Immature natural killer cell (primary cell): ENCODE results near the gene CD276. TPM values are rescaled to one million over a fixed set of nuclear protein-coding genes. Genes with fewer than 3 reads are reported as not detected.

Experiments
- DNase-seq, 3 donors: peaks; one replicate each; pipeline ENCODE4 v3.0.0; 2022; ENCODE audit warnings: mixed read lengths in 1 of 3
- H3K27ac Mint-ChIP-seq, 6 donors: one replicate each; pipeline ENCODE4 v1.8.0; 2020; ENCODE audit warnings: mixed read lengths in 6 of 6, mild to moderate bottlenecking in 5 of 6, inconsistent platforms in 4 of 6, moderate library complexity in 3 of 6
- H3K27me3 Mint-ChIP-seq, 3 donors: one replicate each; pipeline ENCODE4 v1.8.0; 2020 to 2021; ENCODE audit warnings: low read depth in 3 of 3, mild to moderate bottlenecking in 3 of 3, mixed read lengths in 3 of 3, moderate library complexity in 3 of 3, inconsistent platforms in 1 of 3
- H3K36me3 Mint-ChIP-seq, 3 donors: one replicate each; pipeline ENCODE4 v1.8.0; 2020; ENCODE audit warnings: mixed read lengths in 3 of 3, inconsistent platforms in 2 of 3, mild to moderate bottlenecking in 2 of 3
- H3K4me1 Mint-ChIP-seq, 2 donors: one replicate each; pipeline ENCODE4 v1.8.0; 2020; ENCODE audit warnings: inconsistent platforms in 2 of 2, mild to moderate bottlenecking in 2 of 2, mixed read lengths in 2 of 2, moderate library complexity in 1 of 2
- H3K4me3 Mint-ChIP-seq, 5 donors: one replicate each; pipeline ENCODE4 v1.8.0; 2020; ENCODE audit warnings: mild to moderate bottlenecking in 5 of 5, mixed read lengths in 5 of 5, inconsistent platforms in 3 of 5, moderate library complexity in 3 of 5
- H3K9me3 Mint-ChIP-seq, 6 donors: one replicate each; pipeline ENCODE4 v1.8.0; 2020; ENCODE audit warnings: mild to moderate bottlenecking in 6 of 6, mixed read lengths in 6 of 6, inconsistent platforms in 4 of 6, moderate library complexity in 3 of 6
- polyA plus RNA-seq, 3 donors: library from polyadenylated mRNA; unstranded; fragments of 300-500 nt; fragmentation: Illumina TruSeq; gene quantifications; one replicate each; pipeline ENCODE4 v1.2.3, GENCODE V29; 2021

The CD276 gene
- polyA plus RNA-seq, 3 donors from 2014 or later, result not detected

DNA sequence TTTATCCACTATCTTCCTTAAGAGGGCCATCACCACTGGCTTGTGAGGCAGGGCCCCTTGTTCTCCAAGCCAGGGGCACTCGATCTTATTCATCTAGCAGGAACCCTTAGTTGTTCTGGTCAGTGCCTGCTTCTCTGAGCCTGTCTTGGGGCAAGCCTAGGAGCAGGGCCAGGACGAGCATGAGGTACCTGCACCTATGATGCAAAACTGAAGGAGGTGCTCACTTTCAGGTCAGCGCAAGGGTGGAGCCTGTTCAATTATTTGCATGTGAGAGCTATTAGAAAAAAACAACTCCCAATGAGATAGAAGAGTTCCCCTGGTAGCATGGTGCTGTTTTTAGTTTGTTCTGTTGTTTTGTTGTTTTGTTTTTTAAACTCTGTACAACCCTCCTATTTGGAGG lies 5.0 kb upstream of the CD276 start:
- H3K36me3 Mint-ChIP-seq, result peaks cover 0 to 4% (median 0%) of the 10 kb centered on the region in 3 donors

DNA sequence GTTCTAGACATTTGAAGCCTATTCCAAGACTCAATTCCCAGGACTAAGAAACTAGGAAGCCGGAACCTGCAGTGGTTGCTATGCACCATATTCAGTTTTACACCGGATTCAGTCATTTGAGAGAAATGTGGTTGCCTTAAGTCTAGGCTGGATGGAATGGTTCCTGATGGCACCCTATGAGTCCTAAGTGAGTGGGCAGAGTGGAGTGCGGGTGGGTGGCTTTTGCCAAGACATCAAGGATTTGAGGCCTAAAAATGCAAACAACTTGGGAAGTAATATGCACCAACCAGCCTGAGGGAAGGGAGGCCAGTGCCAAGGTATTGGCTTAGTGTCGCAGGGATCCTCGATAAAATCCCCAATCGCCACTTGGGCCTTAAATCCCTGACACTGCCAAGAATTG lies 4.2 kb upstream of the CD276 start:
- Mint-ChIP-seq H3K9me3 (no peaks in the 10 kb centered on the region), H3K4me1 (peaks cover 0 to 7% of the 10 kb centered on the region in 2 donors), H3K27me3 (peaks cover 3 to 6% (median 4%) of the 10 kb centered on the region in 3 donors), H3K4me3 (no peak overlapping the region), H3K36me3 (peaks cover 0 to 4% (median 0%) of the 10 kb centered on the region in 3 donors), H3K27ac (no peak overlapping the region)
- DNase-seq, result no peak

More for the DNA sequence above, 5.0 kb upstream of the CD276 start:
- no peak overlapping the region for H3K4me3 Mint-ChIP-seq
- DNase-seq, result no peak
- peaks cover 0 to 4% of the 10 kb centered on the region in 2 donors for H3K4me1 Mint-ChIP-seq
- peaks cover 3 to 6% (median 4%) of the 10 kb centered on the region in 3 donors for H3K27me3 Mint-ChIP-seq
- H3K9me3 Mint-ChIP-seq, result no peaks in the 10 kb centered on the region
- no peak overlapping the region for H3K27ac Mint-ChIP-seq

DNA sequence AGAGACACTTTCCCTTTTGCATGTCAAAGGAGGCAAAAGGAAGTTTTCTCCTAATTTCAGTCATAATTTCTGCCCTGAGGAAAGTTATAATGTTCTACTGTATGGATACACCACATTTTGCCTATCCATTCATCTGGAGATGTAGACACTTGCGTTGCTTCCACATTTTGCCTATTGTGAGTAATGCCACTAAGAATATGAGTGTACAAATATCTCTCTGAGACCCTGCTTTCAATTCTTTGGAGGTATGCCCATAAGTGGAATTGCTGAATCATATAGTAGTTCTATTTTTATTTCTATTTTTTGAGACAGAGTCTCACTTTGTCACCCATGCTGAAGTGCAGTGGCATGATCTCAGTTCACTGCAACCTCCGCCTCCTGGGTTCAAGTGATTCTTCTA lies 3.6 kb upstream of the CD276 start:
- peaks cover 5 to 12% of the 10 kb centered on the region in 2 donors for H3K4me1 Mint-ChIP-seq
- DNase-seq, result no peak
- H3K27me3 Mint-ChIP-seq, result peaks cover 4 to 11% (median 6%) of the 10 kb centered on the region in 3 donors
- H3K4me3 Mint-ChIP-seq, result no peak overlapping the region
- H3K36me3 Mint-ChIP-seq, result peaks cover 0 to 4% (median 0%) of the 10 kb centered on the region in 3 donors
- H3K27ac Mint-ChIP-seq, result no peak overlapping the region
- H3K9me3 Mint-ChIP-seq, result no peaks in the 10 kb centered on the region

DNA sequence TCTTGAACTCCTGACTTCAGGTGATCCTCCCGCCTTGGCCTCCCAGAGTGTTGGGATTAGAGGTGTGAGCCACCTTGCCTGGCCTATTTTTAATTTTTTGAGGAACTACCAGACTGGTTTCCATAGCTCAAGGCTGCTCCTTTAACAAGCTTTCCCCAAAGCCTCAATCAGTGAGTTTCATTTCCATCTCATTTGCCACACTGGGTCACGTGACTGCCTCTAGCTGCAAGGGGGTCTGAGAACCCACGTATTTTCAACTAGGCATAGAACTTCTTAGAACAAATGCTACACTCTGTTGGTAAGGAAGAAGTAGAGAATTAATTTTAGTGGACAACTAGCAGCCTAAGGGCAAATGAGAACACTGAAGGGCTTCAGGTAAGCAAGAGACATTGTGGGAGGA lies 3.1 kb upstream of the CD276 start:
- Mint-ChIP-seq H3K27me3 (peaks cover 7 to 15% (median 10%) of the 10 kb centered on the region in 3 donors), H3K27ac (no peak overlapping the region), H3K36me3 (peaks cover 0 to 4% (median 0%) of the 10 kb centered on the region in 3 donors), H3K4me1 (peaks cover 7 to 12% of the 10 kb centered on the region in 2 donors), H3K9me3 (no peaks in the 10 kb centered on the region), H3K4me3 (no peak overlapping the region)
- no peak for DNase-seq

DNA sequence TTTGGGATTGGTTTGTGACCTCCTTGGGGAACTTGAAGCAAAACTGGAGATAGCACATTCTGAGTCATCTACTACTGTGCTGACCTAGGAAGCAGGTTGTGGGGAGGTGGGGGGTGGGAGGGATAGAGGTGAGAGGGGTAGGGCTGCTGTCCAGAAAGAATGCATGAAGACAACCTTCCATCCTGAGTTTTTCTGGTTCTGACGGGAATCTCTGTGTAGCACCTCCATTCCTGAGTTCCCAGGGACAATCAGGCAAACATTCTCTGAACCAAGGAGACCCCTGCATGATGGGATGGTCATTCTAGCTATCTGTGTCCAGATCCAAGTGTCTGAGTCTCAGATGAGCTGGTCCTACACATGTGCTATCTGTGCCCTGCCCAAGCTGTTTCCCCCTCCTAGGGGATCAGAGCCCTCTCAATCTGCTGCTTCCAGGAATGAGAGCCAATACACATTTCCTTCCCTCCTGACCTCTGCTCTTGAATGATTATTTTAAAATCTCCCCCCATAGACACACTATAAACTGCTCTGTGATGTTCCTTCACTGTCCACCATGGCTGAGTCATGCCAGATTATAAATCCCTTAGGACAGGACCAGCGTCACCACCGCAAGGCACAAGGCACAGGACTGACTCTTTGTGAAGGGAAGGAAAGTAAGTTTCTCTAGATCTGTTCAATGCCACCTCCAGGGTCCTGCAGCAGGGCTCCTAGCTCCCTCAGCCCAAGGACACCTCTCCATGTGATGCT lies 2.2 kb upstream of the CD276 start:
- no peaks in the 10 kb centered on the region for H3K9me3 Mint-ChIP-seq
- H3K4me3 Mint-ChIP-seq, result no peak overlapping the region
- no peak for DNase-seq
- peaks cover 0 to 4% (median 0%) of the 10 kb centered on the region in 3 donors for H3K36me3 Mint-ChIP-seq
- peaks cover 7 to 24% (median 13%) of the 10 kb centered on the region in 3 donors for H3K27me3 Mint-ChIP-seq
- H3K4me1 Mint-ChIP-seq, result peaks cover 7 to 12% of the 10 kb centered on the region in 2 donors
- no peak overlapping the region for H3K27ac Mint-ChIP-seq

DNA sequence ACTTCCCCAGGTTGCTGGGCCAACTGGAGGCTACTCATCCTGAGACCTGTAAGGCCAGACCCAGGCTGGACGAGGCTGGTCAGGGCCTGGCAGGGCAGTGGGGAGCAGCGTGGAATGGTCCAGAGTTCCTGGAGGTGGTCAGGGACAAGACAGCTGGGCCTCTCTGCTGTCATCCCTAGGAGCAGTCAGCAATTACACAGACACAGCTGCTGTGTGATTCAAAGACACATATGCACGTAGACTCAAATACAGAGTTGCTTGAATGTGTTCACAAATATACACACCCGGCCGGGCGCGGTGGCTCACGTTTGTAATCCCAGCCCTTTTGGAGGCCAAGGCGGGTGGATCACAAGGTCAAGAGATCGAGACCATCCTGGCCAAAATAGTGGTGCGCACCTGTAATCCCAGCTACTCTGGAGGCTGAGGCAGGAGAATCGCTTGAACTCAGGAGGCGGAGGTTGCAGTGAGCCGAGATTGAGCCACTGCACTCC lies 1.5 kb upstream of the CD276 start:
- Mint-ChIP-seq H3K4me3 (peak overlapping the region in 1 of 5 donors; percentile 22), H3K27ac (no peak overlapping the region)

DNA sequence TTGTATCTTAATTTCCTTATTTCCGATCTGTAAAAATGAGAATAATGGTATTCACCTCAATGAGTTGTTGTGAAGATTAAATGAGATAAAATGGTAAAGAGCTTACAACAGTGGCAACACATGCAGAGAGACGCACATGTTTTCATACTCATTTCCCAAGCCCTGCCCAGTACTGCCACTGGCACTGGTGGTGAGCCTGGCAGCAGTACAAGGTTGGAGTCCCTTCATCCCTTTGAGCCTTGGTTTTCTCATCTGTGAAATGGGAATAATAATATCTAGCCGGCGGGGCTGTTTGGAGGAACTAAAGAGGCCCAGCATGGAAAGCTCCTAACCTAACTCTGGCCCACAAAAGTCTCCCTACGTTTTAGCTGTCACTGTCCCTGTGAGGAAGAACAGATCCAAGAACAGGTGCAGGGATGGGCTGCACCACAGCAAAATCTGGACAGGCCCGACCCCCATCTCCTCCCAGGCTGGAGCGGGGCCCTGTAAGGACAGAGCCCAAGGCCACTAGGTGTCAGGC lies 866 bp upstream of the CD276 start:
- DNase-seq, result no peak
- H3K27ac Mint-ChIP-seq, result no peak overlapping the region
- peaks cover 7 to 12% of the 10 kb centered on the region in 2 donors for H3K4me1 Mint-ChIP-seq
- H3K27me3 Mint-ChIP-seq, result peaks cover 6 to 29% (median 13%) of the 10 kb centered on the region in 3 donors
- H3K9me3 Mint-ChIP-seq, result no peaks in the 10 kb centered on the region
- peaks cover 0 to 4% (median 0%) of the 10 kb centered on the region in 3 donors for H3K36me3 Mint-ChIP-seq
- H3K4me3 Mint-ChIP-seq, result peak overlapping the region in 3 of 5 donors; percentile 22 to 66 (median 55)

More for the DNA sequence above, 1.5 kb upstream of the CD276 start:
- Mint-ChIP-seq H3K9me3 (no peaks in the 10 kb centered on the region), H3K27me3 (peaks cover 6 to 25% (median 14%) of the 10 kb centered on the region in 3 donors), H3K4me1 (peaks cover 7 to 12% of the 10 kb centered on the region in 2 donors), H3K36me3 (peaks cover 0 to 4% (median 0%) of the 10 kb centered on the region in 3 donors)
- DNase-seq, result no peak

DNA sequence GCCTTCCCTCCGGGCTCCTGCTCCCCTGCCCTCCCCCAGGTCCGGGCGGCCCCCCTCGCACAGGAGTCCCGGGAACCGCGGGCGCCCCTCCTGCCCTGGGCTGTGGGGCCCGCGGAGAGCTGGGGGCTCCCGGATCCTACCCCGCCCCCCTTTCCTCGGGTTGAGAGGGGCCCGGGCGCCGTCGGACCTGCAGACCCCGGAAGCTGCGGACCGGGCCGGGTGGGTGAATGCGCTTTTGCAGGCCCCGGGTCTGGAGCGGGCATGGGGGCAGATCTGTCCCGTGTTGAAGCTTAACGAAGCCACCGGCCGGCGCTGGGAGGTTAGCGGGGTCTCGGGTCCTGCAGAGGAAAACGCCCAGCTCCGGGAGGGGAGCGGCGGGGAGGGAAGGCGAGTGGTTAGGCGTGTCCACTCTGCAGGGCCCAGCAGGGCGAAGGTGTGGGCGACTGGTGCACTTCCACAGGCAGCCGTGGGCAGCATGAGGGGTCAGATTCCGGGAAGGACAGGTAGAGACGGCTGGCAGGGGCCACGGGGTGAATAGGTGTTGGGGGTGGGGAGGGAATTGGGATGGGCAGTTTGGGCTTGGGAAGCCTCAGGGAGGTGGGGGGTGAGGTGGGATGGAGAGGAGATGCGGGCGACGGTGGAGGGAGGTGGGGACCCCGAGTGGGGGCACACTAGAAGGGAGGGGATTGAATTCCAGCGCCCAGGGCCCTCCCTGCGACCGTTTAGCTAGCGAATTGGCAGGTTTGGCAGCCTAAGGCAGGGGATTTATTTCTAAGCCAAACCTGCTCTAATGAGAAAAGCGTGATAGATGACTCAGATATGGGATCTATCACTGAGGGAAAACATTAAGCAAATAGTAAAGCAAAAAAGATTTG lies 635 bp downstream of the CD276 start:
- no peak for DNase-seq
- H3K4me3 Mint-ChIP-seq, result peak overlapping the region in 4 of 5 donors; percentile 26 to 63 (median 34)
- no peak overlapping the region for H3K27ac Mint-ChIP-seq
- H3K9me3 Mint-ChIP-seq, result no peaks in the 10 kb centered on the region
- H3K27me3 Mint-ChIP-seq, result peaks cover 9 to 33% (median 11%) of the 10 kb centered on the region in 3 donors
- peaks cover 7 to 12% of the 10 kb centered on the region in 2 donors for H3K4me1 Mint-ChIP-seq
- H3K36me3 Mint-ChIP-seq, result peaks cover 0 to 4% (median 0%) of the 10 kb centered on the region in 3 donors

DNA sequence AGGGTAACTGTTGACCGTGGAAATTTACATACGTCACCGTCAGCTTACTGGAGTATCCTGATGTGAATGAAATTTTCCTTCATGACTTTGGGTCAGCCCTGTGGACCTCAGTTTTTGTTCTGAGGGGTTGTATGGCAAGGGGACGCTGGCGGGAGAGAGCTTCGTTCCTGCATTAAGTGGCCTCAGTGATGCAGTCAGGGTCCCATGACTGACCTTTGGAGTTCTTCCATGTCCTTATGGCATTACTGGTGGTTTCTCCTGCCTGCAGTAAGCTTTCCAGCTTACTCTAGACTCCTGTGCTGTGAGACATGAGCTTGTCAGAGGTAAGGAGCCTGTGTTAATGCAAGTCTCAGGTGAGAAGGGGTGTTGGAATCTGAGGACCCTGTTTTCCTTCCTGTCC lies 1.8 kb downstream of the CD276 start:
- H3K4me3 Mint-ChIP-seq, result peak overlapping the region in 4 of 5 donors; percentile 7 to 61 (median 26)
- H3K4me1 Mint-ChIP-seq, result peaks cover 7 to 12% of the 10 kb centered on the region in 2 donors
- H3K9me3 Mint-ChIP-seq, result no peaks in the 10 kb centered on the region
- H3K27ac Mint-ChIP-seq, result no peak overlapping the region
- no peak for DNase-seq
- H3K27me3 Mint-ChIP-seq, result peaks cover 9 to 31% (median 11%) of the 10 kb centered on the region in 3 donors
- H3K36me3 Mint-ChIP-seq, result peaks cover 0 to 4% (median 0%) of the 10 kb centered on the region in 3 donors

DNA sequence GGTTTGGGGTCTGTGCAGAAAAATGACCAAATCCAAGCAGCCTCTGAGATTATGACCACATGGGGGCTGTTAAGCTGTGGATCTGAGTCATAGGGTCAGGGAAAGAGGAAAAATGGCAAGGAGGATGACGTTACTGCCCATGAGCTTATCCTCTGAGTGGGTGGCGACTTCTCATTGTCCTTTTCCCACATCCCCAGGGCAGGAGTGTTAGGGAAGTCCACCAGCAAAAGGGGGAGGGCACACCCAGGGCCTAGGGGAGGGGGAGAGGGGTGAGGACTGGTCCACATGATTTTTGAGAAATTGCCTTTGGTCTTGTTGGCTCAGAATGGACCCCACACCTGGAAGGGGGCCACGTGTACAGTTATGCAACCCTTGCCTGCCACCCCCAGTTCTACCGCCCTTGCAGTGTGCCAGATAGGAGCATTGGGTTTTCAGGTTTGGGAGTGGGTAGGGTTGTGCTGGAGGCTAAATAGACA lies 2.6 kb downstream of the CD276 start:
- Mint-ChIP-seq H3K27me3 (peaks cover 7 to 31% (median 11%) of the 10 kb centered on the region in 3 donors), H3K4me1 (peaks cover 7 to 12% of the 10 kb centered on the region in 2 donors), H3K36me3 (peaks cover 0 to 4% (median 0%) of the 10 kb centered on the region in 3 donors), H3K4me3 (no peak overlapping the region), H3K9me3 (no peaks in the 10 kb centered on the region), H3K27ac (no peak overlapping the region)
- DNase-seq, result no peak

DNA sequence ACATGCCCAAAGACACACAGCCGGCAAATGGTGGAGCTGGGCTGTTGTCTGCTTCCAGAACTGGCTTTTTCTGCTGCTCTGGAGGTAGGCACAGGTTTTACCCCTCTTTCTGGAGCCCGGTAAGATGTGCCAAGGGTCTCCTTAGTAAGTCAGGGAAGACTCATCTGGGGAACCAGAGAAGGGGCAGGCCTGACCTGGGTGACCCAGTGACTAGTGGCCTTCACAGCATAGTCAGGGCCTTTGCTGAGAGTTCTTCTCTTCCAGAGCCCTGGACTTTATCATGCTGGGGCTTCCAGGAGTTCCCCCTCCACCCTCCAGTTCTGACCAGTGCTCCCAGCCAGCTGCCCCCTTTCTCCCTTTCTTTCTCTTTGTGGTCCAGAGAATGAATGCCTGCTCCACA lies 3.2 kb downstream of the CD276 start:
- Mint-ChIP-seq H3K4me3 (no peak overlapping the region), H3K4me1 (peaks cover 7 to 12% of the 10 kb centered on the region in 2 donors), H3K27me3 (peaks cover 7 to 31% (median 11%) of the 10 kb centered on the region in 3 donors), H3K27ac (no peak overlapping the region), H3K9me3 (no peaks in the 10 kb centered on the region), H3K36me3 (peaks cover 0 to 4% (median 0%) of the 10 kb centered on the region in 3 donors)
- no peak for DNase-seq

DNA sequence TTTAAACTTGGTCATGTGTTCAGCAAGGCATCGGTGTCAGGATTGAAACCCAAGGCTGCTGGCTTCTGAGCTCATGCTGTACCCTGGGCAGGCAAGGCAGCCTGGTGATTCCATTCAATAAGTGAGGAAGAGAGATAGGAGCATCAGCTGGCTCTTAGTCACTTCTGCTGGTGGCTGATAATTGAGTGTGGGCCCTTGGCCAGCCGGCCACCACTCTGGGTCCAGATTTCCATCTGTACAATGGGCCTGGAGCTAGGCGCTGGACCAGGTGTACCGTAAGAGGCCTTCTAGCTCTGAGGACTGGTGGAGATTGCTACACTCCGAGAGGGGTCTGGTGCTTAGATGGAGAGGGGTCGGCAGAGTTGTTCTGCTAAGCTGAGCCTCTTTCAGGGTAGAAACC lies 4.3 kb downstream of the CD276 start:
- H3K27me3 Mint-ChIP-seq, result peaks cover 7 to 31% (median 11%) of the 10 kb centered on the region in 3 donors
- no peaks in the 10 kb centered on the region for H3K9me3 Mint-ChIP-seq
- no peak for DNase-seq
- peaks cover 7 to 10% of the 10 kb centered on the region in 2 donors for H3K4me1 Mint-ChIP-seq
- H3K4me3 Mint-ChIP-seq, result no peak overlapping the region
- no peaks in the 10 kb centered on the region for H3K36me3 Mint-ChIP-seq
- H3K27ac Mint-ChIP-seq, result no peak overlapping the region

DNA sequence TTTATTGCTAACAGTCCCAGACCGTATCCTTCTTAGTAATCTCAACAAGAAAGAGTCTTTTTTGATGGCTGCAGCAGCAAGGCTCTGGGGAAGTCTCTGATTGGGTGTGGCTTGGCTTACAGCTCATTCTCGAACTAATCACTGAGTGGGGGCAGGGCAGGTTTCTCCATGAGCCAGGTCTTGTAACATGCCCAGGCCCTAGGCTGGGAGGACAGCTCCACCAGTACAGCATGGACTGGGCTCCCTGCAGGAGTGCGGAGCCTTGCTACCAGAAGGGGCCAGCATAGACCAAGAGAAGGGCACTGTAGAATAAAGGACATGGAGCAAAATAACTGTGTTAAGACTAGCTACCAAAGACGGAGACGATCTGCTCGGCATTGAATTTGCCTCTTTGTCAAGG lies 7.2 kb downstream of the CD276 start:
- Mint-ChIP-seq H3K27me3 (peaks cover 5 to 28% (median 10%) of the 10 kb centered on the region in 3 donors), H3K9me3 (no peaks in the 10 kb centered on the region), H3K4me1 (peaks cover 0 to under 1% of the 10 kb centered on the region in 2 donors), H3K27ac (no peak overlapping the region), H3K36me3 (no peaks in the 10 kb centered on the region), H3K4me3 (no peak overlapping the region)
- no peak for DNase-seq
